Measurements from ENCODE around the gene POLR3E.
A peak's percentile ranks its signal among the peaks of the same experiment; 100 is the strongest.

The POLR3E gene

DNA sequence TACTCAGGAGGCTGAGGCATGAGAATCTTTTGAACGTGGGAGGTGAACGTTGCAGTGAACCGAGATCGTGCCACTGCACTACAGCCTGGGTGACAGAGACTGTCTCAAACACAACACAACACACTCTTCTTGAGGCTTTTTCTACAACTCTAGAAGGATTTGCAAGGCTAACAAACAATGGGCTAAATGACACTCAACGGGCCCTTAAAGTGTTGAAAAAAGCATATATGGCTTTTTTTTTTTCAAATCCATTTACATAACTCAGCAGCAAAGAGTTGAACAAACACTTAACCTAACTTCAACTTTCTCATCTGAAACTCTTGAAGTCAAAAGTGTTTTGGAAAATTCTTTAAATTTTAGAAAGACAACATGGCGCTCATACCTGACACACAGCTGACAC is 54.9 kb downstream of the POLR3E start:
- no peak for ATAC-seq
- TF ChIP-seq ISL1 (CRISPR knock-in tag; IDR thresholded peaks at IDR 0.05) (no peak), ARNTL (CRISPR knock-in tag; IDR thresholded peaks at IDR 0.05; ENCODE audit: borderline replicate concordance, low read depth) (no peak), OSR1 (CRISPR knock-in tag; IDR thresholded peaks at IDR 0.05) (no peak), ZNF8 (CRISPR knock-in tag; IDR thresholded peaks at IDR 0.05) (no peak), CSDC2 (CRISPR knock-in tag; IDR thresholded peaks at IDR 0.05) (no peak), TCF4 (CRISPR knock-in tag; IDR thresholded peaks at IDR 0.05; ENCODE audit: borderline replicate concordance) (no peak), RARB (CRISPR knock-in tag; IDR thresholded peaks at IDR 0.05) (no peak), ZNF70 (CRISPR knock-in tag; IDR thresholded peaks at IDR 0.05) (no peak), ZC3H10 (CRISPR knock-in tag; IDR thresholded peaks at IDR 0.05) (no peak)
- TF ChIP-seq, protein P1, sequence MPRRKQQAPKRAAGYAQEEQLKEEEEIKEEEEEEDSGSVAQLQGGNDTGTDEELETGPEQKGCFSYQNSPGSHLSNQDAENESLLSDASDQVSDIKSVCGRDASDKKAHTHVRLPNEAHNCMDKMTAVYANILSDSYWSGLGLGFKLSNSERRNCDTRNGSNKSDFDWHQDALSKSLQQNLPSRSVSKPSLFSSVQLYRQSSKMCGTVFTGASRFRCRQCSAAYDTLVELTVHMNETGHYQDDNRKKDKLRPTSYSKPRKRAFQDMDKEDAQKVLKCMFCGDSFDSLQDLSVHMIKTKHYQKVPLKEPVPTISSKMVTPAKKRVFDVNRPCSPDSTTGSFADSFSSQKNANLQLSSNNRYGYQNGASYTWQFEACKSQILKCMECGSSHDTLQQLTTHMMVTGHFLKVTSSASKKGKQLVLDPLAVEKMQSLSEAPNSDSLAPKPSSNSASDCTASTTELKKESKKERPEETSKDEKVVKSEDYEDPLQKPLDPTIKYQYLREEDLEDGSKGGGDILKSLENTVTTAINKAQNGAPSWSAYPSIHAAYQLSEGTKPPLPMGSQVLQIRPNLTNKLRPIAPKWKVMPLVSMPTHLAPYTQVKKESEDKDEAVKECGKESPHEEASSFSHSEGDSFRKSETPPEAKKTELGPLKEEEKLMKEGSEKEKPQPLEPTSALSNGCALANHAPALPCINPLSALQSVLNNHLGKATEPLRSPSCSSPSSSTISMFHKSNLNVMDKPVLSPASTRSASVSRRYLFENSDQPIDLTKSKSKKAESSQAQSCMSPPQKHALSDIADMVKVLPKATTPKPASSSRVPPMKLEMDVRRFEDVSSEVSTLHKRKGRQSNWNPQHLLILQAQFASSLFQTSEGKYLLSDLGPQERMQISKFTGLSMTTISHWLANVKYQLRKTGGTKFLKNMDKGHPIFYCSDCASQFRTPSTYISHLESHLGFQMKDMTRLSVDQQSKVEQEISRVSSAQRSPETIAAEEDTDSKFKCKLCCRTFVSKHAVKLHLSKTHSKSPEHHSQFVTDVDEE (CRISPR knock-in tag; IDR thresholded peaks at IDR 0.05): no peak
- TF ChIP-seq, protein P2, sequence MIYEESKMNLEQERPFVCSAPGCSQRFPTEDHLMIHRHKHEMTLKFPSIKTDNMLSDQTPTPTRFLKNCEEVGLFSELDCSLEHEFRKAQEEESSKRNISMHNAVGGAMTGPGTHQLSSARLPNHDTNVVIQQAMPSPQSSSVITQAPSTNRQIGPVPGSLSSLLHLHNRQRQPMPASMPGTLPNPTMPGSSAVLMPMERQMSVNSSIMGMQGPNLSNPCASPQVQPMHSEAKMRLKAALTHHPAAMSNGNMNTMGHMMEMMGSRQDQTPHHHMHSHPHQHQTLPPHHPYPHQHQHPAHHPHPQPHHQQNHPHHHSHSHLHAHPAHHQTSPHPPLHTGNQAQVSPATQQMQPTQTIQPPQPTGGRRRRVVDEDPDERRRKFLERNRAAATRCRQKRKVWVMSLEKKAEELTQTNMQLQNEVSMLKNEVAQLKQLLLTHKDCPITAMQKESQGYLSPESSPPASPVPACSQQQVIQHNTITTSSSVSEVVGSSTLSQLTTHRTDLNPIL (CRISPR knock-in tag; IDR thresholded peaks at IDR 0.05; ENCODE audit: low read depth): no peak
- TF ChIP-seq, protein P3, sequence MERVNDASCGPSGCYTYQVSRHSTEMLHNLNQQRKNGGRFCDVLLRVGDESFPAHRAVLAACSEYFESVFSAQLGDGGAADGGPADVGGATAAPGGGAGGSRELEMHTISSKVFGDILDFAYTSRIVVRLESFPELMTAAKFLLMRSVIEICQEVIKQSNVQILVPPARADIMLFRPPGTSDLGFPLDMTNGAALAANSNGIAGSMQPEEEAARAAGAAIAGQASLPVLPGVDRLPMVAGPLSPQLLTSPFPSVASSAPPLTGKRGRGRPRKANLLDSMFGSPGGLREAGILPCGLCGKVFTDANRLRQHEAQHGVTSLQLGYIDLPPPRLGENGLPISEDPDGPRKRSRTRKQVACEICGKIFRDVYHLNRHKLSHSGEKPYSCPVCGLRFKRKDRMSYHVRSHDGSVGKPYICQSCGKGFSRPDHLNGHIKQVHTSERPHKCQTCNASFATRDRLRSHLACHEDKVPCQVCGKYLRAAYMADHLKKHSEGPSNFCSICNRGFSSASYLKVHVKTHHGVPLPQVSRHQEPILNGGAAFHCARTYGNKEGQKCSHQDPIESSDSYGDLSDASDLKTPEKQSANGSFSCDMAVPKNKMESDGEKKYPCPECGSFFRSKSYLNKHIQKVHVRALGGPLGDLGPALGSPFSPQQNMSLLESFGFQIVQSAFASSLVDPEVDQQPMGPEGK (CRISPR knock-in tag; IDR thresholded peaks at IDR 0.05; ENCODE audit: borderline replicate concordance): no peak
- TF ChIP-seq, protein P4, sequence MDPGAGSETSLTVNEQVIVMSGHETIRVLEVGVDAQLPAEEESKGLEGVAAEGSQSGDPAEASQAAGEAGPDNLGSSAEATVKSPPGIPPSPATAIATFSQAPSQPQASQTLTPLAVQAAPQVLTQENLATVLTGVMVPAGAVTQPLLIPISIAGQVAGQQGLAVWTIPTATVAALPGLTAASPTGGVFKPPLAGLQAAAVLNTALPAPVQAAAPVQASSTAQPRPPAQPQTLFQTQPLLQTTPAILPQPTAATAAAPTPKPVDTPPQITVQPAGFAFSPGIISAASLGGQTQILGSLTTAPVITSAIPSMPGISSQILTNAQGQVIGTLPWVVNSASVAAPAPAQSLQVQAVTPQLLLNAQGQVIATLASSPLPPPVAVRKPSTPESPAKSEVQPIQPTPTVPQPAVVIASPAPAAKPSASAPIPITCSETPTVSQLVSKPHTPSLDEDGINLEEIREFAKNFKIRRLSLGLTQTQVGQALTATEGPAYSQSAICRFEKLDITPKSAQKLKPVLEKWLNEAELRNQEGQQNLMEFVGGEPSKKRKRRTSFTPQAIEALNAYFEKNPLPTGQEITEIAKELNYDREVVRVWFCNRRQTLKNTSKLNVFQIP (CRISPR knock-in tag; IDR thresholded peaks at IDR 0.05; ENCODE audit: borderline replicate concordance, low read depth): no peak

DNA sequence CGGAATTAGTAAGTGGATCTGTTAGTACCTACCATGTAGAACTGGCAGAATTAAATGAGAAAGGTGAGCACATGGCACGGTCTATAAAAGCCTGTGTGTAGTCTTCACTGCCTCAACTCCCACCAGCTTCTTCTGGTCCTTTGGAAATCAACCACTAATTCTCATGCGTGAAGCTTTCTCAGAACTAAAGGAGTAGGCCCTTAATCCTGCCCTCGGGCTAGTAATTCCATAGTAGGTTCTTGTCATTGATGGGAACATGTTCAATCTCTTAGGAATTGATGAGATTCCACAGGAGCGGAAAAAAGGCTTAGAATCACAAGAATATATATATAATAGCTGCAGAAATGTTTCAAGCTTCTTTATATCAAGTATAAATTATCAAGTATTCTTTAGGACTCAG is 55.5 kb downstream of the POLR3E start:
- ATAC-seq: no peak

DNA sequence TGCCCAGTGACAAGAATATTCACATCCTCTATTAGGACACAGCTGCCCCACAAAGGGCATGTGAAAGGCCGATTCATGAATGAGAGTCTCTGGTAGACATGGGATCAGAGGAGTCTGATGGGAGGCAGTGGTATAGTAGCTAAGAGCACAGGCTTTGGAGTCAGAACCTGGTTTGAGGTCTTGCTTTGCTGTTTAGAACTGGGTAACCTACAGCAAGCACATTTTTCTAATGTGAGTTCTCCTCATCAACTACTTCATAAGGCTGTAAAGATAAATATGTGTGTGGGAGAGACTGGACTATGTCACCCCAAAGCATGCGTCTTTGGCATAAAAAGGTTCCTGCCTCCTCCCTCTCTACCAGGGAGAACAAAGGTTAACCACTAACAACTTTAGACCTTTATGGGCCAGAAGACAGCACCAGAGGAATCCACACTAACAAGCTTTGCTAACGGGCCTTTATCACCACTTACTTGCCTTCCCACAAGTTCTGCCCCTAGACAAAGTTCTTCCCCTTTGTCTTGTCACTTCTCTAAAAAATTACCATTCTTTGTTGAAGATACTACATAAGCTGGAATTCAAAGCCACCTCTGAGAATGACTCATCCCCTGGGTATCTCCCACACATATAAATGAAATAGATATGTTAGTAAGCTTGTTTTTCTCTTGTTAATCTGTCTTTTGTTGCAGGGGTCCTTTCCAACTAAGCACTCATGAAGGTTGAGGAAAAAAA is 56.1 kb downstream of the POLR3E start:
- TF ChIP-seq ISL1 (CRISPR knock-in tag; IDR thresholded peaks at IDR 0.05): peak; percentile 73
- TF ChIP-seq GLIS3 (CRISPR knock-in tag; IDR thresholded peaks at IDR 0.05): no peak
- TF ChIP-seq, protein P3 (CRISPR knock-in tag; IDR thresholded peaks at IDR 0.05; ENCODE audit: borderline replicate concordance): no peak
- TF ChIP-seq TOX (CRISPR knock-in tag; IDR thresholded peaks at IDR 0.05; ENCODE audit: borderline replicate concordance): peak; percentile 39
- TF ChIP-seq ZNF565 (CRISPR knock-in tag; conservative IDR thresholded peaks at IDR 0.05; ENCODE audit: low read depth): no peak
- ATAC-seq: peak; percentile 92

More for the DNA sequence above, 55.5 kb downstream of the POLR3E start:
- TF ChIP-seq GLIS3 (CRISPR knock-in tag; IDR thresholded peaks at IDR 0.05) (no peak), ZNF8 (CRISPR knock-in tag; IDR thresholded peaks at IDR 0.05) (no peak), RARB (CRISPR knock-in tag; IDR thresholded peaks at IDR 0.05) (no peak), CSDC2 (CRISPR knock-in tag; IDR thresholded peaks at IDR 0.05) (no peak), ZNF565 (CRISPR knock-in tag; conservative IDR thresholded peaks at IDR 0.05; ENCODE audit: low read depth) (no peak)
